Progenitor cell of endocrine pancreas (in vitro differentiated cells): ENCODE data around the gene HNF4A. TPM values are rescaled to one million over a fixed set of nuclear protein-coding genes. Genes with fewer than 3 reads are reported as not detected.
A peak's percentile ranks its signal among the peaks of the same experiment; 100 is the strongest.

Experiments used
- DNase-seq: peaks from one replicate; pipeline ENCODE4 v3.0.0; 2021; ENCODE audit warnings: low spot score; ENCODE audit not compliant: unreplicated experiment
- H3K27ac Mint-ChIP-seq: 2 replicates; pipeline ENCODE4 v1.8.0; 2021; ENCODE audit warnings: mild to moderate bottlenecking, moderate library complexity, mixed read lengths
- H3K27me3 Mint-ChIP-seq: 2 replicates; pipeline ENCODE4 v1.8.0; 2021; ENCODE audit warnings: mixed read lengths
- H3K36me3 Mint-ChIP-seq: 2 replicates; pipeline ENCODE4 v1.8.0; 2022; ENCODE audit warnings: mixed read lengths; ENCODE audit not compliant: insufficient read depth
- H3K4me1 Mint-ChIP-seq: 2 replicates; pipeline ENCODE4 v1.8.0; 2021; ENCODE audit warnings: low read depth, mixed read lengths
- H3K4me3 Mint-ChIP-seq: 2 replicates; pipeline ENCODE4 v1.8.0; 2021; ENCODE audit warnings: low read depth, mild to moderate bottlenecking, moderate library complexity, mixed read lengths
- H3K9me3 Mint-ChIP-seq: 2 replicates; pipeline ENCODE4 v1.8.0; 2021; ENCODE audit warnings: low read depth, mixed read lengths
- total RNA-seq: library from RNA; stranded (reverse); gene quantifications from 2 replicates; pipeline ENCODE4 v1.2.1, GENCODE V29; 2021
- TF ChIP-seq, protein P1 (sequence below): fragments of 200-600 bp; sonication (generic); IDR thresholded peaks from one replicate; pipeline ENCODE4 v1.5.0; 2021; ENCODE audit warnings: antibody characterized with exemption, mild to moderate bottlenecking; ENCODE audit not compliant: unreplicated experiment

HNF4A gene
- total RNA-seq, 1 donor from 2014 or later: 72.9 TPM

DNA sequence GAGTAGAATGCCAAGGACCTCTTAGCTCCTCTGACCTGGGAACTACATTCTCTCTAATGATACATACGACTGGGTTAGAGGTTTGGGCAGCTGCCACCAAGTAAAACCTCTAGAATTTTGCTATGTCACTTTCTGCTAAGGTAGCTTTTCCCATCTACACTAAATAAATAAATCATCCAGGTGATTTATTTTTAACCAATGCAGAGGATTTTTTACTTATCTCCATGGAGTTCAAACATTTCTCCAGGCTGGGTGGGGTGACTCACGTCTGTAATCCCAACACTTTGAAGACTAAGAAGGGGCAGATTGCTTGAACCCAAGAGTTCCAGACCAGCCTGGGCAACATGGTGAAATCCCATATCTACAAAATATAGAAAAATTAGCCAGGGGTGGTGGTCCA, 27.1 kb downstream of the HNF4A start:
- H3K4me1 Mint-ChIP-seq: peaks cover 4% of the 10 kb centered on the region
- no peak for DNase-seq
- H3K27ac Mint-ChIP-seq: no peak overlapping the region
- TF ChIP-seq, protein P1, sequence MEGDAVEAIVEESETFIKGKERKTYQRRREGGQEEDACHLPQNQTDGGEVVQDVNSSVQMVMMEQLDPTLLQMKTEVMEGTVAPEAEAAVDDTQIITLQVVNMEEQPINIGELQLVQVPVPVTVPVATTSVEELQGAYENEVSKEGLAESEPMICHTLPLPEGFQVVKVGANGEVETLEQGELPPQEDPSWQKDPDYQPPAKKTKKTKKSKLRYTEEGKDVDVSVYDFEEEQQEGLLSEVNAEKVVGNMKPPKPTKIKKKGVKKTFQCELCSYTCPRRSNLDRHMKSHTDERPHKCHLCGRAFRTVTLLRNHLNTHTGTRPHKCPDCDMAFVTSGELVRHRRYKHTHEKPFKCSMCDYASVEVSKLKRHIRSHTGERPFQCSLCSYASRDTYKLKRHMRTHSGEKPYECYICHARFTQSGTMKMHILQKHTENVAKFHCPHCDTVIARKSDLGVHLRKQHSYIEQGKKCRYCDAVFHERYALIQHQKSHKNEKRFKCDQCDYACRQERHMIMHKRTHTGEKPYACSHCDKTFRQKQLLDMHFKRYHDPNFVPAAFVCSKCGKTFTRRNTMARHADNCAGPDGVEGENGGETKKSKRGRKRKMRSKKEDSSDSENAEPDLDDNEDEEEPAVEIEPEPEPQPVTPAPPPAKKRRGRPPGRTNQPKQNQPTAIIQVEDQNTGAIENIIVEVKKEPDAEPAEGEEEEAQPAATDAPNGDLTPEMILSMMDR: no peak
- H3K36me3 Mint-ChIP-seq: peaks cover 7% of the 10 kb centered on the region
- no peak overlapping the region for H3K4me3 Mint-ChIP-seq
- no peaks in the 10 kb centered on the region for H3K27me3 Mint-ChIP-seq
- peaks cover 5% of the 10 kb centered on the region for H3K9me3 Mint-ChIP-seq

DNA sequence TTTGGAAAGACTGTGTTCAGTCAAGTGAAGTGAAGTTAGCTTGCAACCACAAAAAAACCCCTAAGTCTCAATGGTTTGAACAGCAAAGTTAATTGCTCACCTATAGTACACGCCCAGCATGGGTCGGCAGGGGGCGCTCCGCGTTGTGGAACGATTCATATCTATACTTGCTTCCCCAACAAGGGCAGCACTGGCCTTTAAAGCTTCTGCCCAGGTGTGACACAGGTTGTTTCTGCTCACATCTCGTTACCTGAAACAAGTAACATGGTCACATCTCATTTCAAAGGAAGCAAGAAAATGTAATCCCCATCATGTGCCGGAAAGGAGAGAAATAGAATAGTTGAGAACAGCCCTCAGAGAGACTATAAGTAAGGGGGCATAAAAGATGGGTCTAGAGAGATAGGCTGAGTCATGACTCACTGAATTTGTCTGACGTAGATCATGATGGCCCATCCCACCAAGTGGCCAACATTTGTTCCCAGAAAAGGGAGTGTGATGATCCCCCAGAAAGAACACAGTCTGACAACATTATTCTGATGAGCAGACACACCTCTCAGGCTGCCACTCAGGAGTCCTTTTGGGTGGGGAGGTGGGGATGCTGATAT, 29.0 kb downstream of the HNF4A start:
- Mint-ChIP-seq H3K4me3 (no peak overlapping the region), H3K27me3 (no peaks in the 10 kb centered on the region), H3K4me1 (peaks cover 5% of the 10 kb centered on the region), H3K27ac (no peak overlapping the region), H3K9me3 (no peaks in the 10 kb centered on the region), H3K36me3 (peaks cover 2% of the 10 kb centered on the region)
- TF ChIP-seq, protein P1: peak; percentile 86
- peak; percentile 73 for DNase-seq

DNA sequence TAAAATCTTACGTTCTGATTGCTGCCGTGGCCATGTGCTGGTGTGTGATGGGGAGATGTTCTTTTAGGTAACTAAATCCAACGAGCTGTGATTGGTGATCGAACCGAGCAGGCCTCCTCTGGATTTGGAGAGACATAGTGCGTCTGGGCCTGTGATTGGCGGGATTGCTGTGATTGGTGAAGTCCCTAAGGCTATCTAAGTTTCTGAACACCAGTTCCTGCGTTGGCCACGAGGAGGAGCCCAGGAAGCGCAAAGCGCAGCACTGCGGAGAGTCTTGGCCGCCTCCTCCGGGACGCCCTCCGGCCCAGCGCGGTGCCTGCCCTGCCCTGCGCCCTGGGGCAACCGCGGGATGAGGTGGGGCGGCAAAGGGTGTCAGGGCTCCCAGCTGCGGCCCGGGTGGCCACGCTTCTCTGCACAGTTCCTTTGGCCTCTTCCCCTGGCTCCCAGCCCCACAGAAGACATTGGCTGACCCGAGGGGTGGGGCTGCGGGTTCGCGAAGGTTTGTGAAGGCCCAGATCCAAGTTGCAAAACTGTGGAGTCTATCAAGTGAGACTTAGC, 33.0 kb downstream of the HNF4A start:
- peaks cover 2% of the 10 kb centered on the region for H3K36me3 Mint-ChIP-seq
- H3K27me3 Mint-ChIP-seq: no peaks in the 10 kb centered on the region
- TF ChIP-seq, protein P1: peak; percentile 71
- H3K4me1 Mint-ChIP-seq: peaks cover 2% of the 10 kb centered on the region
- H3K4me3 Mint-ChIP-seq: no peak overlapping the region
- no peak overlapping the region for H3K27ac Mint-ChIP-seq
- no peaks in the 10 kb centered on the region for H3K9me3 Mint-ChIP-seq
- no peak for DNase-seq

DNA sequence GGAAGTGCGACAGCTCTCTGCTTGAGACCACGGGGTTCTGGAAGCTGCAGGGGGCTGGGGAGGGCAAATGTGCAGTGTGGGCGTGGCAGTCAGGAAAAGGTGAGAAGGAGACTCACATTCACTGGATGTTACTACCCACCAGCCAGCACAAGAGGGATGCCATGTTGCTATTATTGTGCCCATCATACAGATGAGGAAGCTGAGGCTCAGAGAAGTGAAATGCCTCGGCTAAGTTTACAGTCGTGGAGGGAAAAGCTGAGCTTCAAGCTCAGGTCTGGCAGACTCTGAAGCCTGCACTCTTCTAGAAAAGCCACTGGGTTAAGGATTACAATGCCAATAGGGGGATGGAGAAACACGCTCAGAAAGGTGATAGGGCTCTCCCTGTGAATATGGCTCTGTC, 34.4 kb downstream of the HNF4A start:
- Mint-ChIP-seq H3K36me3 (peaks cover 2% of the 10 kb centered on the region), H3K27ac (no peak overlapping the region), H3K27me3 (no peaks in the 10 kb centered on the region), H3K4me3 (no peak overlapping the region), H3K9me3 (no peaks in the 10 kb centered on the region), H3K4me1 (peaks cover 12% of the 10 kb centered on the region)
- TF ChIP-seq, protein P1: no peak
- no peak for DNase-seq

DNA sequence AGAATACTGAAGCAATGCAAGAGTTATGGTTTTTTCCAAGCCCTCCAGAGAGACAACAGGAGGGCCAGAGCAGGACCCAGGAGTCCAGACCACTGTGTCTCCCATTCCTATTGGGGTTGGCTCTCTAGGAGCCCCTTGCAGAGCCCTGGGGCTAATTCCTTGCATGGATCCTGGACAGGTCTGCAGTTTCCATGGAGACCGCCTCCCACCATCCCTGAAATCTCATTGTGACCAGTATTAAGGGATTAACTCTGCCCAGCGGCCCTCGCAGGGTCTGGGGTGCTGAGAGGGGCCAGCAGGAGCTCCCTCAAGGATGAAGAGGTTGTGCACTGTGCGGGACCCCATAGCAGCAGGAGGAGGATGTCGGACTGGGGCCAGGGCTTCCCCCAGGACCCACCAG, 34.8 kb downstream of the HNF4A start:
- Mint-ChIP-seq H3K4me3 (no peak overlapping the region), H3K27ac (no peak overlapping the region)

More for the DNA sequence above, 34.8 kb downstream of the HNF4A start:
- TF ChIP-seq, protein P1: no peak
- Mint-ChIP-seq H3K9me3 (no peaks in the 10 kb centered on the region), H3K4me1 (peaks cover 13% of the 10 kb centered on the region), H3K27me3 (no peaks in the 10 kb centered on the region), H3K36me3 (peaks cover 2% of the 10 kb centered on the region)
- no peak for DNase-seq
